GM18868 (cell line): ENCODE measurements around the gene SLC44A2.

Experiments used
- ATAC-seq: cut with Tn5 transposase; IDR thresholded peaks from one replicate; pipeline ENCODE4 v1.9.1; 2021; ENCODE audit warnings: mild to moderate bottlenecking, moderate library complexity; ENCODE audit not compliant: unreplicated experiment

SLC44A2 gene

GRCh38 chr19:10615429-10616023, 9.8 kb upstream of the SLC44A2 start:
- ATAC-seq: no peak

GRCh38 chr19:10617409-10618121, 7.8 kb upstream of the SLC44A2 start:
- no peak for ATAC-seq

GRCh38 chr19:10618846-10619245, 6.5 kb upstream of the SLC44A2 start:
- no peak for ATAC-seq

GRCh38 chr19:10620786-10621185, 4.6 kb upstream of the SLC44A2 start:
- ATAC-seq: no peak

- no peak for ATAC-seq
Measured at GRCh38 chr19:10621966-10622365, 3.4 kb upstream of the SLC44A2 start.

GRCh38 chr19:10624585-10624984, 768 bp upstream of the SLC44A2 start:
- no peak for ATAC-seq

- ATAC-seq: no peak
Measured at GRCh38 chr19:10625762-10626138, 397 bp downstream of the SLC44A2 start.

GRCh38 chr19:10631874-10632273, 6.5 kb downstream of the SLC44A2 start:
- no peak for ATAC-seq

- no peak for ATAC-seq
Measured at GRCh38 chr19:10634430-10634829, 9.1 kb downstream of the SLC44A2 start.

- ATAC-seq: no peak
Measured at GRCh38 chr19:10634963-10635362, 9.6 kb downstream of the SLC44A2 start.

GRCh38 chr19:10636304-10636972, 11.1 kb downstream of the SLC44A2 start:
- no peak for ATAC-seq

- ATAC-seq: no peak
Measured at GRCh38 chr19:10637894-10638293, 12.5 kb downstream of the SLC44A2 start.

- peak; percentile 47 for ATAC-seq
Measured at GRCh38 chr19:10639836-10640235, 14.5 kb downstream of the SLC44A2 start.

- ATAC-seq: no peak
Measured at GRCh38 chr19:10640361-10640760, 15.0 kb downstream of the SLC44A2 start.

GRCh38 chr19:10641248-10641647, 15.9 kb downstream of the SLC44A2 start:
- no peak for ATAC-seq

- ATAC-seq: no peak
Measured at GRCh38 chr19:10642473-10643171, 17.3 kb downstream of the SLC44A2 start.

GRCh38 chr19:10643172-10643967, 18.0 kb downstream of the SLC44A2 start:
- no peak for ATAC-seq

- ATAC-seq: no peak
Measured at GRCh38 chr19:10643968-10644259, 18.6 kb downstream of the SLC44A2 start.

GRCh38 chr19:10644260-10645007, 19.1 kb downstream of the SLC44A2 start:
- ATAC-seq: no peak

- ATAC-seq: no peak
Measured at GRCh38 chr19:10646456-10647159, 21.3 kb downstream of the SLC44A2 start.
